Psoas muscle (tissue), 8 donors: ENCODE measurements around the gene TRAIP. TPM values are rescaled to one million over a fixed set of nuclear protein-coding genes. Genes with fewer than 3 reads are reported as not detected.
"Not testable (repeated sequence)": the region's sequence is repeated elsewhere in the genome, so short reads cannot be mapped to it uniquely, and the experiment has no call there.

ENCODE experiments used
- ATAC-seq, 4 donors: fragments of 200-7000 bp; cut with Tn5 transposase; one replicate each; pipeline ENCODE4 v1.9.1; 2020; ENCODE audit warnings: moderate library complexity in 3 of 4, mild to moderate bottlenecking in 2 of 4
- DNase-seq, 2 donors: peaks; one replicate each; pipeline ENCODE4 v3.0.0-alpha.2; 2020
- H3K27ac ChIP-seq: fragments of 200-600 bp; one replicate; pipeline ENCODE4 v1.8.0; 2022
- H3K27me3 ChIP-seq, 3 donors: fragments of 200-600 bp in 1 of 3; one replicate each; pipeline versions ENCODE4 v1.6.1 to v1.8.0; 2013 to 2022; ENCODE audit warnings: low read length in 2 of 3, mild to moderate bottlenecking in 2 of 3, moderate library complexity in 1 of 3; ENCODE audit not compliant: insufficient read depth in 3 of 3
- H3K36me3 ChIP-seq, 2 donors: fragments of 200-600 bp in 1 of 2; one replicate each; pipeline versions ENCODE4 v1.6.1 to v1.8.0; 2013 to 2022; ENCODE audit warnings: low read depth in 1 of 2, mild to moderate bottlenecking in 1 of 2, moderate library complexity in 1 of 2; ENCODE audit not compliant: insufficient read depth in 1 of 2
- H3K4me1 ChIP-seq: fragments of 200-600 bp; one replicate; pipeline ENCODE4 v1.8.0; 2022
- H3K4me3 ChIP-seq: fragments of 200-600 bp; one replicate; pipeline ENCODE4 v1.8.0; 2022; ENCODE audit warnings: mild to moderate bottlenecking
- H3K9me3 ChIP-seq: fragments of 200-600 bp; one replicate; pipeline ENCODE4 v1.8.0; 2022
- WGBS, 3 donors: extraction: QIAGEN DNeasy Blood & Tissue Kit; methylation state at CpG; one replicate each; pipeline versions ENCODE4 v1.1.6 to v1.1.7; 2013; 5-methylcytosine and 5-hydroxymethylcytosine counted together
- intact Hi-C, 2 donors: fragments of 100-400 bp; cut with DNase I; formaldehyde crosslinking; loops; one replicate each; pipeline versions ENCODE4 v1.11.0 to v1.14.2; 2022
- long read RNA-seq, 2 donors: library from polyadenylated mRNA; unstranded; transcript quantifications; one replicate each; pipeline ENCODE4 v2.0.0, GENCODE V29; 2021
- polyA plus RNA-seq, 3 donors: library from polyadenylated mRNA; stranded (reverse); fragments of 200-250 nt; gene quantifications; one replicate each; pipeline ENCODE4 v1.2.3, GENCODE V29; 2013
- total RNA-seq, 4 donors: library from RNA; stranded (reverse); fragmentation: NEBNext Ultra II Directional in 2 of 4; extraction: Animal tissue kit (Norgen Biotek cat#: 25700) in 2 of 4; gene quantifications; one replicate each; pipeline versions ENCODE4 v1.2.1 to v1.2.4, GENCODE V29; 2021 to 2023
- TF ChIP-seq, protein P1 (sequence below): fragments of 200-600 bp; IDR thresholded peaks from one replicate; pipeline ENCODE4 v1.8.0; 2022; ENCODE audit warnings: antibody characterized with exemption
- donor health status: healthy with polysubstance abuse.
- donor health status: DM: no; HTN: no; CAD: no; lungs with moderate emphysema.
- donor health status: Bipolar disorder and iron deficiency.
- donor health status: healthy.
- donor health status: DM: yes; HTN: yes; CAD: no.
- donor health status: DM: no; HTN: no; CAD: no.
- donor health status: DM: no; HTN: no; CAD: no.
- donor health status: DM: yes; HTN: yes; CAD: no.

The TRAIP gene, protein sequence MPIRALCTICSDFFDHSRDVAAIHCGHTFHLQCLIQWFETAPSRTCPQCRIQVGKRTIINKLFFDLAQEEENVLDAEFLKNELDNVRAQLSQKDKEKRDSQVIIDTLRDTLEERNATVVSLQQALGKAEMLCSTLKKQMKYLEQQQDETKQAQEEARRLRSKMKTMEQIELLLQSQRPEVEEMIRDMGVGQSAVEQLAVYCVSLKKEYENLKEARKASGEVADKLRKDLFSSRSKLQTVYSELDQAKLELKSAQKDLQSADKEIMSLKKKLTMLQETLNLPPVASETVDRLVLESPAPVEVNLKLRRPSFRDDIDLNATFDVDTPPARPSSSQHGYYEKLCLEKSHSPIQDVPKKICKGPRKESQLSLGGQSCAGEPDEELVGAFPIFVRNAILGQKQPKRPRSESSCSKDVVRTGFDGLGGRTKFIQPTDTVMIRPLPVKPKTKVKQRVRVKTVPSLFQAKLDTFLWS
- total RNA-seq, result 1 to 10 TPM in 2 of 4 donors, under 1 TPM in 2; 0.36 to 1.2 (median 0.81) TPM
- 1 to 10 TPM; 1.3 to 4.6 (median 2.0) TPM for polyA plus RNA-seq
- long read RNA-seq, donor 1, result 0 reads
- long read RNA-seq, donor 2, partial matches to known transcripts, result 0 of 2 reads
- long read RNA-seq, donor 2, other reads (novel, unspliced or antisense), result 0 of 2 reads

DNA sequence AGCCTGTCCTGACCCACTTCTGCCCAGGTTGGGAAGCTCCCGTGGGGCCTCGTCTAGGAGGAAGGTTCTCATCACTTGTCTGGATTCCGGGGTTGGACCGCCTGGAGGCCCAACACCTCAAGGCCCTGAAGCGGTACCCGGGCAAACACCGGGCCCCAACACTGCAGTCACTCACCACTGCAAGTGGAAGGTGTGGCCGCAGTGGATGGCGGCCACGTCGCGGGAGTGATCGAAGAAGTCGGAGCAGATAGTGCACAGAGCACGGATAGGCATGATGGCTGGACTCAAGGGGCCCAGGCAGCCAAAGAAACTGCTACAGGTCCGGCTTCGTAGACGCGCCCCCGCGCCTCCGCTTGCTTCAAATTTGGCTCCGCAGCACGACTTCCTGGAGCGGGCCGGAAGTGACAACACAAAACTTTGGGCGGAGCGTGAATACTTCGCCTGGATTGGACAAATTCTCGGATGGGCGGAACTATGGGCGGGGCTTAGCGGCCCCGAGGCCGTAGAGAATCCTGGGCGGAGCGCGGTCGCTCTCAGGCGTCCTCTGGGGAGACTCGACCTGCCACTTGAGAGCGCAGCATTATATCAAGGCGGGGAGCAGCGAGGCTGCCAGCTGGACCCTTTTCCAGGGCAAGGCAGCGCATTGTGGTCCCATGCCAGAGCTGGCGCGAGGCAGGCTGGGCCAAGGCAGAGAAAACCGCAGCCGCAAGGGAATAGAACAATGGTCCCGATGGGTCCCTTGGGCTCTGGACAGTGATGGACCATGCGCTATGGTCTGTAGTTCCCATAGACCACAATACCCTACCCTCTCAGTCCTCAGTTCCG lies at the start of gene TRAIP:
Gene TRAIP, minus strand, starts transcription at position 384 of the 825 bp plus-strand sequence. Its CDS starts 111 bp downstream, at position 273.
- no peaks in the 10 kb centered on the region for H3K36me3 ChIP-seq
- peak within 1 kb of the TSS; percentile 88 for H3K27ac ChIP-seq
- H3K4me3 ChIP-seq, result peak within 1 kb of the TSS; percentile 79
- intact Hi-C loops, result no loop called here
- H3K27me3 ChIP-seq, result no peaks in the 10 kb centered on the region
- 1% methylated on average over 52 of the region's 52 CpGs for WGBS, 3 donors
- no peaks in the 10 kb centered on the region for H3K4me1 ChIP-seq
- H3K9me3 ChIP-seq, result no peaks in the 10 kb centered on the region
- TF ChIP-seq, protein P1, sequence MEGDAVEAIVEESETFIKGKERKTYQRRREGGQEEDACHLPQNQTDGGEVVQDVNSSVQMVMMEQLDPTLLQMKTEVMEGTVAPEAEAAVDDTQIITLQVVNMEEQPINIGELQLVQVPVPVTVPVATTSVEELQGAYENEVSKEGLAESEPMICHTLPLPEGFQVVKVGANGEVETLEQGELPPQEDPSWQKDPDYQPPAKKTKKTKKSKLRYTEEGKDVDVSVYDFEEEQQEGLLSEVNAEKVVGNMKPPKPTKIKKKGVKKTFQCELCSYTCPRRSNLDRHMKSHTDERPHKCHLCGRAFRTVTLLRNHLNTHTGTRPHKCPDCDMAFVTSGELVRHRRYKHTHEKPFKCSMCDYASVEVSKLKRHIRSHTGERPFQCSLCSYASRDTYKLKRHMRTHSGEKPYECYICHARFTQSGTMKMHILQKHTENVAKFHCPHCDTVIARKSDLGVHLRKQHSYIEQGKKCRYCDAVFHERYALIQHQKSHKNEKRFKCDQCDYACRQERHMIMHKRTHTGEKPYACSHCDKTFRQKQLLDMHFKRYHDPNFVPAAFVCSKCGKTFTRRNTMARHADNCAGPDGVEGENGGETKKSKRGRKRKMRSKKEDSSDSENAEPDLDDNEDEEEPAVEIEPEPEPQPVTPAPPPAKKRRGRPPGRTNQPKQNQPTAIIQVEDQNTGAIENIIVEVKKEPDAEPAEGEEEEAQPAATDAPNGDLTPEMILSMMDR, result no peak
- ATAC-seq, result peak; percentile 99 to 100 (median 100)
- peak; percentile 92 to 97 for DNase-seq

DNA sequence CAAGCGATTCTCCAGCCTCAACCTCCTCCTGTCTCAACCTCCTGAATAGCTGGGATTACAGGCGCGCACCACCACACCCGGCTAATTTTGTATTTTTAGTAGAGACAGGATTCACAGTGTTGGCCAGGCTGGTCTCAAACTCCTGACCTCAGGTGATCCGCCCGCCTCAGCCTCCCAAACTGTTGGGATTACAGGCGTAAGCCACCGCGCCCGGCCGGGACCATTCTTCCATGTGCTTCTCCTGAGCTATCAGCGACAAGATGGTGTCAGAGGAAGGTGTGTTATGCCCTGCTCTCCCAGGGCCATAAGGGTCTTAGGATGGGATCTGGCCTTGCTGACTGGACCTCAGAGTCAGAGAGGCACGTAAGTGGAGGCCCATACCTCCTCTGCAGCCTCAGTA lies 48.1 kb upstream of the TRAIP start:
- 93 to 98% (median 98%) methylated on average over 13 of the region's 13 CpGs for WGBS, 3 donors
- Histone ChIP-seq H3K27ac (peak overlapping the region; percentile 5), H3K4me1 (peaks cover 12% of the 10 kb centered on the region)
- intact Hi-C loops, H3K36me3 ChIP-seq, H3K27me3 ChIP-seq, H3K4me3 ChIP-seq, ATAC-seq, H3K9me3 ChIP-seq, DNase-seq: not testable (repeated sequence)

DNA sequence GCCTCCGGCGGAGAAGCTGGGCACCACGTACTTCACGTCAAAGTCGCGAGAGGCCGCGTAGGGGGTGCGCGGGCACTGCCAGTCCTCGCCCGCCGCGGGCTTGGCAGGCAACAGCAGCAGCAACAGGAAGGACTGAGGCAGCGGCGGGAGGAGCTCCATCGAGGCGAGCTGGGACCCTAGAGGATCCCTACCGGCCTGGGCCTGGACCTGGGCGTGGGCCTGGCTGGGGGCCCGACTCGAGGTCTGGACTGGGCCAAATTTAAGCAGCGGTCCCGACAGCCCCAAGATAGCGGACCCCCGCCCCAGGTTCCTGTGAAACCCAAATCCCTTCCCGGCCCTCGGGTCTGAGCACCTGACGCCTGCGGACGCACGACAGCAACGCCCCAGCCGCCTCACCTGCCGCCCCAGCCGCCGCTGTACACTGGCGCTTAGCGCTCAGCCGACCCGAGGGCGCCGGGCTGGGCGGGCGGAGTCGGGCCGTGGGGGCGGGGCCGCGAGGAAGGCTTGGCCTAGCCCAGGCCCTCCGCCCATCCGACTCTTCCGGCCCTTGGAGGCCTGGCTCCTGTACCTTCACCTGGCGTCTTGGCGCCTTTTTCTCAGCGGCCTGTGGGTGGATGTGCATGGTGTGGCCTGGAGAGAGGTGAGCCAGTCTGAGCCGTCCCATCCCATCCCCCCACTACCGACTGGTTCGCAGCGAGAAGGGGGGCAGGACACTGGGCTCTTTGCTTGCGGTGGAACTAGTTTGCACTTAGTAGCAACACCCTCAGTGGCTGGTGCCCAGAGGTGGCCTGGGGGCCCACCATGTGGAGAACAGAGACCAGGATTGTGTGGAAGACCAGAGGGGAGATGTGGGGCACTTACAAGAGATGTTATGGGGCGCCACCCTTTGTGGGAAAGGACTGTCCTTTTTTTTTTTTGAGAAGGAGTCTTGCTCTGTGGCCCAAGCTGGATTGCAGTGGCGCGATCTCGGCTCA lies 47.4 kb upstream of the TRAIP start, which contains the start of gene MST1R:
Gene MST1R, minus strand, starts transcription at position 423 of the 974 bp plus-strand sequence. Its CDS starts 264 bp downstream, at position 159.
- ATAC-seq (peak; percentile 49 to 68 (median 58)), DNase-seq (peak; percentile 67 to 84)
- H3K4me3 ChIP-seq, result peak within 1 kb of the TSS; percentile 59
- no peaks in the 10 kb centered on the region for H3K27me3 ChIP-seq
- peaks cover 0 to 3% of the 10 kb centered on the region in 2 donors for H3K36me3 ChIP-seq
- 36 to 43% (median 37%) methylated on average over 55 to 65 of the region's 65 CpGs for WGBS, 3 donors
- TF ChIP-seq, protein P1, result no peak
- H3K27ac ChIP-seq, result peak within 1 kb of the TSS; percentile 5
- no peaks in the 10 kb centered on the region for H3K9me3 ChIP-seq
- H3K4me1 ChIP-seq, result peaks cover 12% of the 10 kb centered on the region
- intact Hi-C loops, result no loop called here

DNA sequence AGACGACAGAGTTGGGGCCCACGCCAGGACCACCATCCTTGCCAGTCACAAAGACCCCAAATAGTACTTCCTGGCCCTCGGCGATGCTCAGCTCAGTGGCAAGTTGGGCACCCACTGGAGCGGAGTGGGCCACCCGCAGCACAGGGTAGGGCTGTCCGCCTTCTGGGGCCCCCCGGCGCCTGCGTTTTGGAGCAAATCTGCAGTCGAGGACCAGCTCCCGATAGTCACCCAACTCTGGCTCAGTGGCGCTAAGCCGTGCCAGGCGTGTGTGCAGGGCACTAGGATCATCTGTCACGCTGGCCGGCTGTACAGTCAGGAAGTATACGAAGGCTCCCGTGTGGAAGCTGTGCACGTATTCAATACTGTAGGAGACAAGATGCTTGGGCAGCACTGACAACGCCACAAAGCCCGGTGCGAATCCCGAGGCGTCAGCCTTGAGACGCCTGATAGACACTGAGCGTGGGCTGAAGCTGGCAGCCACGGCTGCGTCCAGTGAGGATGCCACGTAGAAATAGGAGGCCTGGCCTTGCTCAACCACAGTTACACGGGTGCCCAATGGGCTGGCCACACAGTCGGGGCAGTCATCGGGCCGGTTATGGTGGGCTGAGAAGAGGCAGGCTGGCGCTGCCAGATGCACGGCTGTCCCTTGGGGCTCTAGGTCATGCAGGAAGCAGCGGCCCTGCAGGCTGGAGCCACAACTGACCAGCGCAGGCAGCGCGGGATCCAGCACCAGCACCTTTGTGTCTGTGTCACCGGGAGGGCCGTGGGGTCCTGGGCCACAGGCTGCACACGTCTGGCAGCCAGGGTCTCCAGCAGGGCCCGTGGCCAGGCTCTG lies 46.4 kb upstream of the TRAIP start:
- WGBS, 3 donors, result 86 to 89% (median 87%) methylated on average over 43 to 44 of the region's 44 CpGs
- Histone ChIP-seq H3K4me3 (peak overlapping the region; percentile 59), H3K4me1 (peaks cover 12% of the 10 kb centered on the region), H3K27ac (no peak overlapping the region), H3K9me3 (no peaks in the 10 kb centered on the region), H3K27me3 (no peaks in the 10 kb centered on the region), H3K36me3 (no peaks in the 10 kb centered on the region)
- no peak for ATAC-seq
- no peak for DNase-seq
- intact Hi-C loops, result no loop called here
- TF ChIP-seq, protein P1, result no peak
